Neural cell (in vitro differentiated cells): Measurements from ENCODE around the gene ACOX2. TPM values are rescaled to one million over a fixed set of nuclear protein-coding genes. Genes with fewer than 3 reads are reported as not detected.

Experiments
- H2AFZ ChIP-seq: fragments of 200-600, 300-800 bp; sonication (generic), shearing (Covaris generic); 2 replicates; pipeline ENCODE4 v1.6.0; 2014; ENCODE audit warnings: low read depth, mild to moderate bottlenecking, antibody characterized with exemption, low read length, moderate library complexity
- H3F3A ChIP-seq: fragments of 200-600 bp; shearing (Covaris generic); 2 replicates; pipeline ENCODE4 v1.6.1; 2016; ENCODE audit warnings: mild to moderate bottlenecking, moderate library complexity, mixed read lengths, antibody characterized with exemption, low read length; ENCODE audit not compliant: insufficient read depth, poor library complexity, severe bottlenecking
- H3K27ac ChIP-seq: fragments of 200-600, 300-800 bp; sonication (generic), shearing (Covaris generic); 2 replicates; pipeline ENCODE4 v1.5.1; 2014; ENCODE audit warnings: mild to moderate bottlenecking, low read length, moderate library complexity
- H3K27me3 ChIP-seq: fragments of 300-800, 200-600 bp; sonication (generic), shearing (Covaris generic); 2 replicates; pipeline ENCODE4 v1.6.0; 2014; ENCODE audit warnings: mild to moderate bottlenecking, low read depth, low read length, moderate library complexity; ENCODE audit not compliant: insufficient read depth
- H3K36me3 ChIP-seq: fragments of 300-800, 200-600 bp; sonication (generic), shearing (Covaris generic); 2 replicates; pipeline ENCODE4 v1.5.1; 2014; ENCODE audit warnings: mild to moderate bottlenecking, antibody characterized with exemption, low read length, moderate library complexity; ENCODE audit not compliant: insufficient read depth
- H3K4me2 ChIP-seq: fragments of 300-800, 200-600 bp; sonication (generic), shearing (Covaris generic); 2 replicates; pipeline ENCODE4 v1.6.0; 2014; ENCODE audit warnings: mild to moderate bottlenecking, low read length
- H3K4me3 ChIP-seq: fragments of 300-800, 200-600 bp; sonication (generic), shearing (Covaris generic); 2 replicates; pipeline ENCODE4 v1.5.1; 2014; ENCODE audit warnings: mild to moderate bottlenecking, low read length, moderate library complexity
- H3K79me2 ChIP-seq: fragments of 200-600 bp; shearing (Covaris generic); replicated peaks from 2 replicates; pipeline ENCODE4 v1.6.0; 2014; ENCODE audit warnings: mild to moderate bottlenecking, low read length, moderate library complexity; ENCODE audit not compliant: insufficient read depth
- H3K9ac ChIP-seq: fragments of 300-800, 200-600 bp; sonication (generic), shearing (Covaris generic); 2 replicates; pipeline ENCODE4 v1.6.1; 2016; ENCODE audit warnings: mild to moderate bottlenecking, low read length, mixed read lengths
- H3K9me2 ChIP-seq: fragments of 200-600 bp; shearing (Covaris generic); 2 replicates; pipeline ENCODE4 v1.6.1; 2016; ENCODE audit warnings: mild to moderate bottlenecking, low read length, mixed read lengths; ENCODE audit not compliant: insufficient read depth
- H3K9me3 ChIP-seq: fragments of 200-600, 300-800 bp; sonication (generic), shearing (Covaris generic); 2 replicates; pipeline ENCODE4 v1.6.1; 2016; ENCODE audit warnings: mild to moderate bottlenecking, mixed run types, low read length, moderate library complexity, mixed read lengths
- H4K20me1 ChIP-seq: fragments of 200-600 bp; shearing (Covaris generic); 2 replicates; pipeline ENCODE4 v1.6.1; 2016; ENCODE audit warnings: mild to moderate bottlenecking, mixed run types; ENCODE audit not compliant: insufficient read depth
- EP300 ChIP-seq: fragments of 450-650 bp; conservative IDR thresholded peaks from 2 replicates; pipeline ENCODE4 v1.6.1; 2014; ENCODE audit warnings: antibody characterized with exemption, mild to moderate bottlenecking, moderate library complexity; ENCODE audit not compliant: poor library complexity, severe bottlenecking
- EZH2 ChIP-seq: fragments of 200-600, 300-800 bp; shearing (Covaris generic), sonication (generic); IDR thresholded peaks from 2 replicates; pipeline ENCODE4 v1.6.1; 2014; ENCODE audit warnings: antibody characterized with exemption, low read length, borderline replicate concordance, mild to moderate bottlenecking; ENCODE audit not compliant: insufficient read depth, poor library complexity, severe bottlenecking
- MXI1 ChIP-seq: fragments of 450-650 bp; conservative IDR thresholded peaks from 2 replicates; pipeline ENCODE4 v1.6.1; 2014; ENCODE audit warnings: antibody characterized with exemption, mild to moderate bottlenecking; ENCODE audit not compliant: poor library complexity, severe bottlenecking
- POLR2AphosphoS5 ChIP-seq: IDR thresholded peaks from 2 replicates; pipeline ENCODE4 v1.6.1; 2012
- RAD21 ChIP-seq: fragments of 450-650 bp; conservative IDR thresholded peaks from 2 replicates; pipeline ENCODE4 v1.6.1; 2014; ENCODE audit warnings: antibody characterized with exemption, mild to moderate bottlenecking, moderate library complexity
- SMC3 ChIP-seq: fragments of 450-650 bp; conservative IDR thresholded peaks from 2 replicates; pipeline ENCODE4 v1.6.1; 2014; ENCODE audit warnings: antibody characterized with exemption, mild to moderate bottlenecking, moderate library complexity; ENCODE audit not compliant: poor library complexity
- TAF1 ChIP-seq: IDR thresholded peaks from 2 replicates; pipeline ENCODE4 v1.6.1; 2012; ENCODE audit warnings: low read depth
- polyA plus RNA-seq: library from polyadenylated mRNA; depleted of rRNA; stranded (reverse); fragments of >200 nt; gene quantifications from 2 replicates; pipeline ENCODE4 v1.2.3, GENCODE V29; 2014
- TF ChIP-seq, protein P1 (sequence below): fragments of 450-650 bp; IDR thresholded peaks from 2 replicates; pipeline ENCODE4 v1.5.1; 2014; ENCODE audit warnings: antibody characterized with exemption, mild to moderate bottlenecking, moderate library complexity; ENCODE audit not compliant: poor library complexity, severe bottlenecking
- TF ChIP-seq, protein P2 (sequence below): IDR thresholded peaks from 2 replicates; pipeline ENCODE4 v1.6.1; 2012; ENCODE audit warnings: borderline replicate concordance

The ACOX2 gene
- polyA plus RNA-seq, 1 donor from 2014 or later, result not detected

DNA sequence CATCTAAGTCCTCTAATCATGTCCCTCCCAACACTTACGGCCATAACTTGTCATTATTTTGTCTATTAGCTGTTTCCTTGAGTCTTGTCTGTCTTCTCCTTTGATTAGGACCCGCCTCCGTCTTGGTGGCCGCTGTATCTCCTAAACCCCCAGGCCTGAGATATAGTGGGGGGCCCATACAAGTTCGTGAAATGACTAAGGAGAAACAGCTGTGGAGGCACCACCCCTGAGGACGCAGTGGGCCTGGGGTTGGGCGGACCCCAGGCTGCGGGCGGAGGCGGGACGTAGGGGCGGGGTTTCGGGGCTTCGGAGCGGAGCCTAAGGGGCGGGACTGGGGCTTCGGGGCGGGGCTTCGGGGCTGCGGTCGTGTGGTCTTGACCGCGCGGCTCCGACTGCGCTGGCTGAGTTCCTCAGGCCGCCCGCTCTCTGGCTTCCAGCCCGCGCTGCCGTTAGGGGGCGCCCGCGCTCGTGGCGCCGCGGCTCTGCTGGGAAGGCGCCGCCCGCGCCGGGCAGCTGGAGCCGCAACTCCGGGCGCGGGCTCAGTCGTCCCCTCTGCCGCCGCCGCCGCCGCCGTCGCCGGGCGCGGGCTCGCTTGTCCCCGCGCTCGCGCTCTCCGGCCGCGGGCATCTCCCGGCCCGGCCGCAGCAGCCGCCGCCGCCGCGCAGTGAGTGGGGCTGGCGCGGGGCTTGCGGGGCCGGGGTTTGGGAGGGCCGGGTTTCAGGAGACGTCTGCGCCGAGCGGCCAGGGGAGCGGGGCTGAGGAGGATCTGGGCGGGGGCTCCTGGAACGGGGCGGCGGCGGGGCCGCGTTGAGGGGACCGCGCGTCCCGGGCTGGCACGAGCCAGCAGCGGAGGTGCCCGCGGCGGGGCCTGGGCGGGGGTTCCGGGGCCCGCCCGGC is 45.2 kb downstream of the ACOX2 start, which contains the start of gene KCTD6:
Gene KCTD6, plus strand, starts transcription at position 591 of the 897 bp plus-strand sequence. CDS start 6,660 bp downstream, outside the sequence.
- peak within 1 kb of the TSS; percentile 87 for H3K4me2 ChIP-seq
- no peaks in the 10 kb centered on the region for H3F3A ChIP-seq
- H3K9me3 ChIP-seq, result no peaks in the 10 kb centered on the region
- no peaks in the 10 kb centered on the region for H3K27me3 ChIP-seq
- no peaks in the 10 kb centered on the region for H3K36me3 ChIP-seq
- H2AFZ ChIP-seq, result peak within 1 kb of the TSS; percentile 24
- peak within 1 kb of the TSS; percentile 73 for H3K9ac ChIP-seq
- H3K27ac ChIP-seq, result no peak within 1 kb of the TSS
- TF ChIP-seq, protein P1, sequence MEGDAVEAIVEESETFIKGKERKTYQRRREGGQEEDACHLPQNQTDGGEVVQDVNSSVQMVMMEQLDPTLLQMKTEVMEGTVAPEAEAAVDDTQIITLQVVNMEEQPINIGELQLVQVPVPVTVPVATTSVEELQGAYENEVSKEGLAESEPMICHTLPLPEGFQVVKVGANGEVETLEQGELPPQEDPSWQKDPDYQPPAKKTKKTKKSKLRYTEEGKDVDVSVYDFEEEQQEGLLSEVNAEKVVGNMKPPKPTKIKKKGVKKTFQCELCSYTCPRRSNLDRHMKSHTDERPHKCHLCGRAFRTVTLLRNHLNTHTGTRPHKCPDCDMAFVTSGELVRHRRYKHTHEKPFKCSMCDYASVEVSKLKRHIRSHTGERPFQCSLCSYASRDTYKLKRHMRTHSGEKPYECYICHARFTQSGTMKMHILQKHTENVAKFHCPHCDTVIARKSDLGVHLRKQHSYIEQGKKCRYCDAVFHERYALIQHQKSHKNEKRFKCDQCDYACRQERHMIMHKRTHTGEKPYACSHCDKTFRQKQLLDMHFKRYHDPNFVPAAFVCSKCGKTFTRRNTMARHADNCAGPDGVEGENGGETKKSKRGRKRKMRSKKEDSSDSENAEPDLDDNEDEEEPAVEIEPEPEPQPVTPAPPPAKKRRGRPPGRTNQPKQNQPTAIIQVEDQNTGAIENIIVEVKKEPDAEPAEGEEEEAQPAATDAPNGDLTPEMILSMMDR, result peak; percentile 75
- TF ChIP-seq EZH2, result no peak
- TF ChIP-seq SMC3, result peak; percentile 62
- TF ChIP-seq POLR2AphosphoS5, result peak; percentile 30
- peak; percentile 71 for TF ChIP-seq RAD21
- peak; percentile 31 for TF ChIP-seq MXI1
- TF ChIP-seq TAF1, result no peak
- TF ChIP-seq EP300, result no peak
- peaks cover 42% of the 10 kb centered on the region for H3K79me2 ChIP-seq
- H4K20me1 ChIP-seq, result no peaks in the 10 kb centered on the region
- no peaks in the 10 kb centered on the region for H3K9me2 ChIP-seq
- H3K4me3 ChIP-seq, result peak within 1 kb of the TSS; percentile 74

DNA sequence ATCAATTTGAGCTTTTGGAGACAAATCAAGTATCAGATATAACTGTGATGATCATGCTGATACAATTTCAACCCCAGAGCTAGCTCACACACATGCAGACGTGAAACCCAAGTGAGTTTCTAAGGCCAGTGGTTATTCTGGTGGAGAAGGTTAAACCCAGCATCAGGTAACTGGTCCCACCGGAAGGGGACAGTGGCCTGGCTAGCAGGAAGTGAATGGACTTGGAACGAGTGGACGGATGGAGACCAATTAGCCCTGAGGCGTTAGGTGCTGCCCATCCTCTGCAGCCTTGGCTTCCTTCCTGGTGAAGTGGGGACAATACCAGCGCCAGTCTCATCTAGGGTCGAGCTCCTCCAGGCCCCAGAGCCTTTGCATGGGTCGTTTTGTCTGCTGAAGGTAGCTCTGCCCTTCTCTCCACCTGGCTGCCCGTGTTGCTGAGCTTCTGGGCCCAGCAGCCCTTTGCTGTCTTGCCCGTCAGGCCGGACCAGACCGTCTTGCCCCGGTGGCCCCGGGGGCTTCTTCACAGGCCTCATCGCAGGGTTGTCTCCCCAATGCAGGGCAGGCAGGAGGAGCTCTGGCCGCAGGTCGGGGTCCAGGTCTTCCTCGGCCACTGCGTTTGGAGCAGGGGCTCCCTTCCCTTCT is 46.0 kb downstream of the ACOX2 start:
- Histone ChIP-seq H3K27ac (no peak overlapping the region), H3K4me2 (no peak overlapping the region), H4K20me1 (no peaks in the 10 kb centered on the region), H3F3A (no peaks in the 10 kb centered on the region), H3K9ac (no peak overlapping the region), H3K36me3 (no peaks in the 10 kb centered on the region), H2AFZ (no peak overlapping the region), H3K9me2 (no peaks in the 10 kb centered on the region), H3K79me2 (peaks cover 34% of the 10 kb centered on the region), H3K4me3 (peak overlapping the region; percentile 57), H3K9me3 (no peaks in the 10 kb centered on the region), H3K27me3 (no peaks in the 10 kb centered on the region)
- no peak for TF ChIP-seq EZH2
- TF ChIP-seq, protein P1, result no peak
- no peak for TF ChIP-seq MXI1
- no peak for TF ChIP-seq TAF1
- no peak for TF ChIP-seq POLR2AphosphoS5
- TF ChIP-seq, protein P2, sequence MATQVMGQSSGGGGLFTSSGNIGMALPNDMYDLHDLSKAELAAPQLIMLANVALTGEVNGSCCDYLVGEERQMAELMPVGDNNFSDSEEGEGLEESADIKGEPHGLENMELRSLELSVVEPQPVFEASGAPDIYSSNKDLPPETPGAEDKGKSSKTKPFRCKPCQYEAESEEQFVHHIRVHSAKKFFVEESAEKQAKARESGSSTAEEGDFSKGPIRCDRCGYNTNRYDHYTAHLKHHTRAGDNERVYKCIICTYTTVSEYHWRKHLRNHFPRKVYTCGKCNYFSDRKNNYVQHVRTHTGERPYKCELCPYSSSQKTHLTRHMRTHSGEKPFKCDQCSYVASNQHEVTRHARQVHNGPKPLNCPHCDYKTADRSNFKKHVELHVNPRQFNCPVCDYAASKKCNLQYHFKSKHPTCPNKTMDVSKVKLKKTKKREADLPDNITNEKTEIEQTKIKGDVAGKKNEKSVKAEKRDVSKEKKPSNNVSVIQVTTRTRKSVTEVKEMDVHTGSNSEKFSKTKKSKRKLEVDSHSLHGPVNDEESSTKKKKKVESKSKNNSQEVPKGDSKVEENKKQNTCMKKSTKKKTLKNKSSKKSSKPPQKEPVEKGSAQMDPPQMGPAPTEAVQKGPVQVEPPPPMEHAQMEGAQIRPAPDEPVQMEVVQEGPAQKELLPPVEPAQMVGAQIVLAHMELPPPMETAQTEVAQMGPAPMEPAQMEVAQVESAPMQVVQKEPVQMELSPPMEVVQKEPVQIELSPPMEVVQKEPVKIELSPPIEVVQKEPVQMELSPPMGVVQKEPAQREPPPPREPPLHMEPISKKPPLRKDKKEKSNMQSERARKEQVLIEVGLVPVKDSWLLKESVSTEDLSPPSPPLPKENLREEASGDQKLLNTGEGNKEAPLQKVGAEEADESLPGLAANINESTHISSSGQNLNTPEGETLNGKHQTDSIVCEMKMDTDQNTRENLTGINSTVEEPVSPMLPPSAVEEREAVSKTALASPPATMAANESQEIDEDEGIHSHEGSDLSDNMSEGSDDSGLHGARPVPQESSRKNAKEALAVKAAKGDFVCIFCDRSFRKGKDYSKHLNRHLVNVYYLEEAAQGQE, result no peak
